Neuron (in vitro differentiated cells): Measurements from ENCODE around the gene PHGDH.
"Not testable (repeated sequence)": the region's sequence is repeated elsewhere in the genome, so short reads cannot be mapped to it uniquely, and the experiment has no call there.

Source experiments
- H2AFZ ChIP-seq: one replicate; pipeline ENCODE4 v1.6.1; 2013; ENCODE audit warnings: low read depth, mild to moderate bottlenecking, inconsistent platforms, low read length, moderate library complexity
- H3K27me3 ChIP-seq: one replicate; pipeline ENCODE4 v1.6.1; 2013; ENCODE audit warnings: low read length; ENCODE audit not compliant: insufficient read depth
- H3K36me3 ChIP-seq: one replicate; pipeline ENCODE4 v1.6.1; 2013; ENCODE audit warnings: low read length; ENCODE audit not compliant: insufficient read depth
- H3K4me1 ChIP-seq: one replicate; pipeline ENCODE4 v1.6.1; 2013; ENCODE audit warnings: low read length; ENCODE audit not compliant: insufficient read depth
- H3K4me3 ChIP-seq: 2 replicates; pipeline ENCODE4 v1.5.1; 2013; ENCODE audit warnings: mild to moderate bottlenecking, low read length, moderate library complexity
- H3K9me3 ChIP-seq: one replicate; pipeline ENCODE4 v1.6.1; 2013; ENCODE audit warnings: low read length

The PHGDH gene

GRCh38 chr1:119680723-119681122 lies 31.0 kb upstream of the PHGDH start:
- H2AFZ ChIP-seq = no peak overlapping the region
- H3K4me1 ChIP-seq = no peaks in the 10 kb centered on the region
- no peaks in the 10 kb centered on the region for H3K27me3 ChIP-seq
- no peaks in the 10 kb centered on the region for H3K36me3 ChIP-seq
- no peaks in the 10 kb centered on the region for H3K9me3 ChIP-seq
- no peak overlapping the region for H3K4me3 ChIP-seq

GRCh38 chr1:119681560-119681959 lies 30.2 kb upstream of the PHGDH start:
- H3K4me3 ChIP-seq = no peak overlapping the region
- H2AFZ ChIP-seq = no peak overlapping the region
- H3K27me3 ChIP-seq = no peaks in the 10 kb centered on the region
- H3K9me3 ChIP-seq = no peaks in the 10 kb centered on the region
- no peaks in the 10 kb centered on the region for H3K4me1 ChIP-seq
- H3K36me3 ChIP-seq = no peaks in the 10 kb centered on the region

GRCh38 chr1:119682141-119682540 lies 29.6 kb upstream of the PHGDH start:
- Histone ChIP-seq H3K4me3 (no peak overlapping the region), H3K9me3 (no peaks in the 10 kb centered on the region), H3K36me3 (no peaks in the 10 kb centered on the region), H2AFZ (no peak overlapping the region), H3K4me1 (no peaks in the 10 kb centered on the region), H3K27me3 (no peaks in the 10 kb centered on the region)

- Histone ChIP-seq H3K27me3 (no peaks in the 10 kb centered on the region), H3K4me1 (peaks cover 5% of the 10 kb centered on the region), H3K9me3 (no peaks in the 10 kb centered on the region), H3K4me3 (no peak overlapping the region), H2AFZ (no peak overlapping the region), H3K36me3 (no peaks in the 10 kb centered on the region)
Measured at GRCh38 chr1:119683893-119684292, 27.8 kb upstream of the PHGDH start.

GRCh38 chr1:119686661-119687060 lies 25.1 kb upstream of the PHGDH start:
- H3K9me3 ChIP-seq = no peaks in the 10 kb centered on the region
- H2AFZ ChIP-seq = no peak overlapping the region
- no peaks in the 10 kb centered on the region for H3K27me3 ChIP-seq
- no peak overlapping the region for H3K4me3 ChIP-seq
- H3K36me3 ChIP-seq = no peaks in the 10 kb centered on the region
- peaks cover 14% of the 10 kb centered on the region for H3K4me1 ChIP-seq

DNA sequence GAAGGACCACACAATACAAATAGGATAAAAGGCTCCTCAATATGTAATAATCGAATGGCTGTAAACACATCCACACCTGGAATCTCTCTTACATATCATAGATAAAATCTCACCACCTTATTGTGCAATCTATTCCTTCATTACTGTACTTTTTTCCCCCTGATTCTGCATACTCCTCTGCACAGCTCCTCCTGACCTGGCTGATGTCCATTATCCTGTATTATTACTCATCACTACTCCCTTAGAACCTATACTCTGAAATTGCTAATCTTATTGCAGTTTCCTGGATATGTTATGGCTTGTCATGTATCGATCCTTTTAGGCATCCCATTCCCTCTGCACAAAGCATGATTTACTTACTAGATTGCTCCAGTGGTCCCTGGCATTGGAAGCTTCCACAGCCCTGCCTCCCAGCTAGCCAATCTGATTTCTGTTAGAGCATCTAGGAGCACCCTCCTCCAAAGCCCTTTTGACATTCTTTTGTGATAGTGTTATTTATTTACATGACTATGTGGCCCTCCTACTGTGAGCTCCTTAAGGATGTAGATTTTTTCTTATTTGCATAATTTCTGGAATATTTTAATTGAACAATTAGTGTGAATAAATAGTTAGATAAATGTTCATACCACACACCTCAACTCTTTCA lies 24.2 kb upstream of the PHGDH start:
- H3K9me3 ChIP-seq = no peaks in the 10 kb centered on the region
- no peak overlapping the region for H2AFZ ChIP-seq
- no peak overlapping the region for H3K4me3 ChIP-seq
- peaks cover 14% of the 10 kb centered on the region for H3K4me1 ChIP-seq
- H3K27me3 ChIP-seq = no peaks in the 10 kb centered on the region
- no peaks in the 10 kb centered on the region for H3K36me3 ChIP-seq

GRCh38 chr1:119688810-119689209 lies 22.9 kb upstream of the PHGDH start:
- Histone ChIP-seq H2AFZ (no peak overlapping the region), H3K27me3 (no peaks in the 10 kb centered on the region), H3K9me3 (no peaks in the 10 kb centered on the region), H3K4me3 (no peak overlapping the region), H3K4me1 (peaks cover 14% of the 10 kb centered on the region), H3K36me3 (no peaks in the 10 kb centered on the region)

GRCh38 chr1:119689511-119689910 lies 22.2 kb upstream of the PHGDH start:
- Histone ChIP-seq H3K27me3 (no peaks in the 10 kb centered on the region), H2AFZ (no peak overlapping the region), H3K36me3 (no peaks in the 10 kb centered on the region), H3K4me3 (no peak overlapping the region), H3K9me3 (no peaks in the 10 kb centered on the region), H3K4me1 (peaks cover 14% of the 10 kb centered on the region)

DNA sequence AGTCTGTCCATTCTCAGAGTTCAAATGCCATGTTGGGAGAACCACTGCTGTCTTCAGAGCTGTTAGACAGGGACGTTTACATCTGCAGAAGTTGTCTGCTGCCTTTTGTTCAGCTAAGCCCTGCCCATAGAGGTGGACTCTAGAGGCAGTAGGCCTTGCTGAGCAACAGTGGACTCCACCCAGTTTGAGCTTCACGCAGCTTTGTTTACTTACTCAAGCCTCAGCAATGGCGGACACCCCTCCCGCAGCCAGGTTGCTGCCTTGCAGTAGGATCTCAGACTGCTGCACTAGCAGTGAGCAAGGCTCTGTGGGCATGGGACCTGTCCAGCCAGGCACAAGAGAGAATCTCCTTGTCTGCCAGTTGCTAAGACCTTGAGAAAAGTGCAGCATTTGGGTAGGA lies 14.9 kb upstream of the PHGDH start:
- H3K36me3 ChIP-seq, H3K4me3 ChIP-seq, H3K9me3 ChIP-seq, H3K27me3 ChIP-seq, H3K4me1 ChIP-seq, H2AFZ ChIP-seq: not testable (repeated sequence)

DNA sequence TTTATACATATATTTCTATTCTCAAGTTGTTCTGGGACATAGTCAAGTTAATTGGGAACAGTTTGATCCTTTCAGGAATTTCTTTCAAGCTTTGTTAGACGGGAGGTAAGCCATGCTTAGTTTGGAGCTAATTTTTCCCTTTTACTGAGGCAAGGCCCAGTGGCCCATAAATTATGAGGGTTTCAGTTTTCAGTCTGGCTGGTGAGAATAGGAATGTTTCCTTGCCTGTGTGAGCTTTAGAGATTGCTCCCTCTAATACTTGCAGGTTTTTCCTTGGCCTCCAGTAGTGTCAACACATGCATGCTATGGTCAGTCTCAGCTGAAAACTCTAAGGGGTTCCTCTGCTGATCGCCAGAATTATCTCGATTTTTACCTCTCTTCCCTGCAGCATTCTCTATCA lies 14.1 kb upstream of the PHGDH start:
- Histone ChIP-seq H3K9me3 (peaks cover 11% of the 10 kb centered on the region), H3K4me3 (no peak overlapping the region), H3K36me3 (no peaks in the 10 kb centered on the region), H3K27me3 (no peaks in the 10 kb centered on the region), H3K4me1 (no peaks in the 10 kb centered on the region), H2AFZ (no peak overlapping the region)

DNA sequence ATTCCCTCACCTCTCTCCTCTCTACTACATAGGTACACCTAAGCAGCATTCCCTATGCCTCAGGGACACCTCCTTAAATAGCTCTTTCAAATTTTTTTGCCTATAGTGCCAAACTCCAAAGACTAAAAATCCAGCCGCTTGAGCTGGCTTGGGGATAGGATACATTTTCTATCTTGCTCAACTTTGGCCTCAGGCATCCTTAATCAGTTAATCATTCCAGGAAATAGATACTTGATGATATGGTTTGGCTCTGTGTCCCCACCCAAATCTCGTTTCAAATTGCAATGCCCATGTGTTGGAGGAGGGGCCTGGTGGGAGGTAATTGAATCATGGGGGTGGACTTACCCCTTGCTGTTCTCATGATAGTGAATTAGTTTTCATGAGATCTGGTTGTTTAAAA lies 11.4 kb upstream of the PHGDH start:
- Histone ChIP-seq H3K36me3 (no peaks in the 10 kb centered on the region), H3K27me3 (no peaks in the 10 kb centered on the region), H3K4me3 (no peak overlapping the region), H2AFZ (no peak overlapping the region), H3K9me3 (peaks cover 11% of the 10 kb centered on the region), H3K4me1 (no peaks in the 10 kb centered on the region)

DNA sequence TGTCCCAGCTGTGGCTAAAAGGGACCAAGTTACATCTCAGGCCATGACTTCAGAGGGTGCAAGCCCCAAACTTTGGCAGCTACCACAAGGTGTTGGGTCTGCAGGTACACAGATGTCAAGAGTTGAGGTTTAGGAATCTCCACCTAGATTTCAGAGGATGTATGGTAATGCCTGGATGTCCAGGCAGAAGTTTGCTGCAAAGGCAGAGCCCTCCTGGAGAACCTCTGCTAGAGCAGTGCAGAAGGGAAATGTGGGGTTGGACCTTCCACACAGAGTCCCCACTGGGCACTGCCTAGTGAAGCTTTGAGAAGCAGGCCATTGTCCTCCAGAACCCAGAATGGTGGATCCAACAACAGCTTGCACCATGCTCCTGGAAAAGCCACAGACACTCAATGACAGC lies 10.1 kb upstream of the PHGDH start:
- peaks cover 11% of the 10 kb centered on the region for H3K9me3 ChIP-seq
- no peaks in the 10 kb centered on the region for H3K36me3 ChIP-seq
- H2AFZ ChIP-seq = no peak overlapping the region
- H3K4me3 ChIP-seq = no peak overlapping the region
- no peaks in the 10 kb centered on the region for H3K4me1 ChIP-seq
- H3K27me3 ChIP-seq = no peaks in the 10 kb centered on the region

GRCh38 chr1:119702384-119702783 lies 9.3 kb upstream of the PHGDH start:
- H2AFZ ChIP-seq = no peak overlapping the region

More at GRCh38 chr1:119702384-119702783, 9.3 kb upstream of the PHGDH start:
- H3K27me3 ChIP-seq = no peaks in the 10 kb centered on the region
- H3K4me3 ChIP-seq = no peak overlapping the region
- H3K9me3 ChIP-seq = peaks cover 11% of the 10 kb centered on the region
- no peaks in the 10 kb centered on the region for H3K36me3 ChIP-seq
- H3K4me1 ChIP-seq = no peaks in the 10 kb centered on the region
